Hepatic stellate cell (primary cell): ENCODE measurements around the gene BAZ1A.
"Not testable (repeated sequence)": the region's sequence is repeated elsewhere in the genome, so short reads cannot be mapped to it uniquely, and the experiment has no call there.

Source experiments
- DNase-seq: peaks from one replicate; pipeline ENCODE4 v3.0.0; 2011; ENCODE audit warnings: low spot score

The BAZ1A gene

GRCh38 chr14:34858765-34859164 is 16.4 kb downstream of the BAZ1A start:
- no peak for DNase-seq

GRCh38 chr14:34857689-34858449 is 17.3 kb downstream of the BAZ1A start:
- no peak for DNase-seq

DNA sequence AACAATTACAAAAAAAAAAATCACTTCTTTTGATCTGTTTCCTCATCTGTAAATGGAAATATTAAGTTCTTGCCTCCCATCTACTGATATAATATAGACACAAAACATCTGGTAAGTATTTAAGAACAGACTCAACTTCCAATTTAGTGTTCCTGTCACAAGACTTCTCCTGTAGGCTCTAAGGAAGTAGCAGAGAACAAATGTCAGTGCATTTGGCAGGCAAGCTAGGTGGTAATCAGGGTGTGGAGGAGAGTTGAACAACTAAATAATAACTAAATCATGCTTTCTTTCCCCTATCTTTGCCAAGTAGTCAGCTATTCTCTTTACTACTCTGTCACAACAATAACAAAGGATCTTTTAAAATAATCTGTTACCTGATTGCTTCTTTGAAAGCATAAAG is 22.1 kb downstream of the BAZ1A start:
- DNase-seq, result no peak

GRCh38 chr14:34851395-34851794 is 23.8 kb downstream of the BAZ1A start:
- peak; percentile 22 for DNase-seq

GRCh38 chr14:34845869-34846268 is 29.3 kb downstream of the BAZ1A start:
- DNase-seq, result no peak

DNA sequence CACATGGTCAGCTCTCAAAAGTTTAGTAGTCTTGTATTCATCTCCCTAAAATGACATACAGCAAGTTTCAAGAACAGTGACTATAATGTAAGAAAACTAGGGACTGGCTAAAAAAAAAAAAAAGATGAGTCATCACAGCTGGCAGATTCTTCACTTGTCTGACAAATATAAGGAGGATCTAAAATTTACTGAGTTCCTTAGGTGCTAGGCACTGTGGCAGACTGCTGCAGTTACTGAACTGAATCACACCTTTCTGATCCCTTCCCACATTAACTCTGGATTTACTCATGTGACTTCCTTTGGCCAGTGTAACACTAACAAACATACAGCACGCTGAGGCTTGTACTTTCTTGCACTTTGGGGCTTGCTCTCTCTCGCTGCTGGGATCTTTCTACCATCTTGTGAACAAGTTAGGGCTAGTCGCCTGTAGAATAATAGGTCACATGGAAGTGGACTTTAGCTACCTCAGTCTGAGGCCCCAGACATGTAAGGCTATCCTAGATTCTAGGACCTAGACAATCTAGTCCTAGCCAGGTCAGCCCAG is 32.1 kb downstream of the BAZ1A start:
- peak; percentile 64 for DNase-seq

- no peak for DNase-seq
Measured at GRCh38 chr14:34837801-34838322, 37.3 kb downstream of the BAZ1A start.

DNA sequence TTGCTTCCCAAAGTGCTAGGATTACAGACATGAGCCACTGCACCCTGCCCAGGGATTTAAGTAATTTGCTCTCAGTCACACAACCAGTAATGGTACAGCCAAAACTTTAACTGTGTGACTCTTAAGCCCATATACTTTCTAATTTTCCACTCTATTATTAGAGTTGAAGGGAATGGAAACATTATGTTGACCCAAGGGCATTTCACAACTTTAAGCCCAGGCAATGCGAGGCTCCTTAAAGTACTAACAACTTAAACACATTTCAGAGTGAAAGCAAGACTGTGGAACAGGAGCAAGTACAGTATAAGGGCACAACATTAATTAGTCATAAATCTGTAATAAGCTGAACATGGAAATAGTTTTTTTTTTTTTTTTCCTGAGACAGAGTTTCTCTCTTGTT is 39.8 kb downstream of the BAZ1A start:
- no peak for DNase-seq

GRCh38 chr14:34833549-34834523 is 41.3 kb downstream of the BAZ1A start:
- no peak for DNase-seq

DNA sequence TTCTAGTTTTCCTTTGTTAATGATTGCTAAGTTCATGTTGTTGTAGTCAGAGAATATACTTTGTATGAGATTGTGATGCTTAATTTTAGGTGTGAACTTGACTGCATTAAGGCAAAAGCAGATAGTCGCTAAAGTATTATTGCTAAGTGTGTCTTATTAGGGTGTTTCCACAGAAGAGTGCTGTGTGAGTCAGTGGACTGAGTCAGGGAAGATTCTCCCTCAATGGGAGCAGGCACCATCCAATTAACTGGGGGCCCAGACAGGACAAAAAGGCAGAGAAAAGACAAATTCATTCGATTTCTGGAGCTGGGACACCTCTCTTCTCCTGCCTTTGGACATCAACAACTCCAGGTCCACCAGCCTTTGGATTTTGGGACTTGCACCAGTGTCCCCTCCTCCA is 48.5 kb downstream of the BAZ1A start:
- DNase-seq, result no peak

GRCh38 chr14:34824826-34825225 is 50.3 kb downstream of the BAZ1A start:
- DNase-seq, result no peak

DNA sequence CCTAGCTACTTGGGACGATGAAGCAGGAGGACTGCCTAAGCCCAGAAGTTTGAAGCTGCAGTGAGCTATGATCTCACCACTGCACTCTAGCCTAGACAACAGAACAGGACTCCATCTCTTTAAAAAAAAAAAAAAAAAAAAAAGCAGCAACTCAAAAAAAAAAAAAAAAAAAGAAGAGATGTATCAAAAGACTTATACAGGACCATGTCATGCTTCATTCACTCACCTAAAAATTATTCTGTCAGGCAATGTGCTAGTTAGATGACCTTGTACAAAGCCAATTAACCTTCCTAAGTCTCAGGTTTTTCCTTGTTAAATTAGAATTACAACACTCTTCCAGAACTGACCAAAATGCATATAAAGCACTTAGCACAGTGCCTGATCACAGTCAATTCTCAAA is 50.9 kb downstream of the BAZ1A start:
- DNase-seq, result no peak

DNA sequence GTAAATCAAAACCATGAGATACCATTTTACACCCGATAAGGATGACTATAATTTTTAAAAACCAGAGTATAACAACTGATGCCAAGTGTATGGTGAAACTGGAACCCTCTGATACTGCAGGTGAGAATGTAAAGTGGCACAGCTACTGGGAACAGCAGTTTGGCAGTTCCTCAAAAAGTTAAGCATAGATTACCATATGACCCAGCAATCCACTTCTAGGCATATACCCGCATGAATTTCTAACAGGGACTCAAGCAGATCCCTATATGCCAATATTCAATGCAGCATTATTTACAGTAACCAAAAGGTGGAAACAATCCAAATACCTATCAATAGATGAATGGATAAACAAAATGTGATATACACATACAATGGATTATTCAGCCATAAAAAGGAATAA is 57.4 kb downstream of the BAZ1A start:
- no peak for DNase-seq

GRCh38 chr14:34810028-34810427 is 65.1 kb downstream of the BAZ1A start:
- DNase-seq, result no peak

DNA sequence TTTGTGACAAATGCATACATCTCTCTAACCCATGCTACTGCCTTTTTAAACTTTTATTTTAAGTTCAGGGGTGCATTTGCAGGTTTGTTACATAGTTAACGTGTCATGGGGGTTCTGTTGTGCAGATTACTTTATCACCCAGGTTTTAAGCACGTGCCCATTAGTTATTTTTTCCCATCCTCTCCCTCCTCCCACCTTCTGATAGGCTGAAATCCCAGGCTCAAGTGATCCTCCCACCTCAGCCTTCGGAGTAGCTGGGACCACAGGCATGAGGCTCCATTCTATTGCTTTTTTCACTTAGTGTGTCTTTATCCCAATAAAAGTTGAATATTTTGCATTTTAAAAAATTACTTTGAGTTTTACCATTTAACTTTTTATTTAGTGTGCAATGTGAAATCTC is 68.9 kb downstream of the BAZ1A start:
- DNase-seq, result no peak

- no peak for DNase-seq
Measured at GRCh38 chr14:34804933-34805332, 70.2 kb downstream of the BAZ1A start.

DNA sequence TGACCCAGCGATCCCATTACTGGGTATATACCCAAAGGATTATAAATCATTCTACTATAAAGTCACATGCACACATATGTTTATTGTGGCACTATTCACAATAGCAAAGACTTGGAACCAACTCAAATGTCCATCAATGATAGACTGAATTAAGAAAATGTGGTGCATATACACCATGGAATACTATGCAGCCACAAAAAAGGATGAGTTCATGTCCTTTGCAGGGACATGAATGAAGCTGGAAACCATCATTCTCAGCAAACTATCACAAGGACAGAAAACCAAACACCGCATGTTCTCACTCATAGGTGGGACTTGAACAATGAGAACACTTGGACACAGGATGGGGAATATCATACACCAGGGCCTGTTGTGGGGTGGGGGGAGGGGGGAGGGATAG is 76.3 kb downstream of the BAZ1A start:
- not testable (repeated sequence) for DNase-seq

- no peak for DNase-seq
Measured at GRCh38 chr14:34797747-34798583, 77.2 kb downstream of the BAZ1A start.

DNA sequence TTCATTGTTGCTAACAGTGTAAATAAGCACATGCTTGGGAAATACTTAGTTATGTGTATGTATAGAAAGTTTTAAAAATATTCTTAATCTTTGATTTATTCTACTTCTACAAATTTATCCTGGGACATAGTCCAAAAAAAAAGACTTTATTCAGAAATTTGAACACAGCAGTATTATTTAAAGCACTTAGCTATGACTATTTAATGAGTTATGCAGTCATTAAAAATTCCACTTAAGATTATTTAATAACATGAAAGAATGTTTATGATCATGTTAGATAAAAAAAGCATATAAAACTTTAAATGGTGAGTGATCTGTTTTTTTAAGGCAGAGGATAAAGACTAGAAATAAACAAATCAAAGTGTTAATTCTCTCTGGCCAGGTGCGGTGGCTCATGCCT is 78.3 kb downstream of the BAZ1A start:
- DNase-seq, result no peak

- no peak for DNase-seq
Measured at GRCh38 chr14:34794941-34795340, 80.2 kb downstream of the BAZ1A start.

- DNase-seq, result no peak
Measured at GRCh38 chr14:34794217-34794616, 80.9 kb downstream of the BAZ1A start.

DNA sequence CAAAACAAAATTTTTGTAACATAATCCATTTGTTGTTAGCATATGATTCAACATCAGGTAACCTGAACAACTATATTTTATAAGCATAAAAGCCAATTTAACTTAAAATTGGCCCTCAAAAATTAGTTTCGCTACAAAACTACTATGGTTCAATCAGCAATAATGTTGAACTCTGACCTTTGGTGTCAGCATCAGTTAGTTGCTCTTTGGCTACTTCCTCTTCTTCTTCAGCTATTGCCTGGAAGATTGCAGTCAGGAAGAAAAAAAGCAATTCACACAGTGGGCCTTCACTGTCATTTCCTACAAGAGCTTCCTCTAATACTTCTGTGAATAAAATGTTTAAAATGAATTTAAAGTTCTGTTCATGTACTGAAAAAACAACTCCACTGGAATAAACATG is 82.6 kb downstream of the BAZ1A start:
- no peak for DNase-seq
